HG03159 (cell line): Measurements from ENCODE around the gene CASR.
"Not testable (repeated sequence)": the region's sequence is repeated elsewhere in the genome, so short reads cannot be mapped to it uniquely, and the experiment has no call there.

Experiments
- ATAC-seq: cut with Tn5 transposase; IDR thresholded peaks from one replicate; pipeline ENCODE4 v1.9.1; 2021; ENCODE audit warnings: mild to moderate bottlenecking, moderate library complexity; ENCODE audit not compliant: unreplicated experiment

The CASR gene, protein sequence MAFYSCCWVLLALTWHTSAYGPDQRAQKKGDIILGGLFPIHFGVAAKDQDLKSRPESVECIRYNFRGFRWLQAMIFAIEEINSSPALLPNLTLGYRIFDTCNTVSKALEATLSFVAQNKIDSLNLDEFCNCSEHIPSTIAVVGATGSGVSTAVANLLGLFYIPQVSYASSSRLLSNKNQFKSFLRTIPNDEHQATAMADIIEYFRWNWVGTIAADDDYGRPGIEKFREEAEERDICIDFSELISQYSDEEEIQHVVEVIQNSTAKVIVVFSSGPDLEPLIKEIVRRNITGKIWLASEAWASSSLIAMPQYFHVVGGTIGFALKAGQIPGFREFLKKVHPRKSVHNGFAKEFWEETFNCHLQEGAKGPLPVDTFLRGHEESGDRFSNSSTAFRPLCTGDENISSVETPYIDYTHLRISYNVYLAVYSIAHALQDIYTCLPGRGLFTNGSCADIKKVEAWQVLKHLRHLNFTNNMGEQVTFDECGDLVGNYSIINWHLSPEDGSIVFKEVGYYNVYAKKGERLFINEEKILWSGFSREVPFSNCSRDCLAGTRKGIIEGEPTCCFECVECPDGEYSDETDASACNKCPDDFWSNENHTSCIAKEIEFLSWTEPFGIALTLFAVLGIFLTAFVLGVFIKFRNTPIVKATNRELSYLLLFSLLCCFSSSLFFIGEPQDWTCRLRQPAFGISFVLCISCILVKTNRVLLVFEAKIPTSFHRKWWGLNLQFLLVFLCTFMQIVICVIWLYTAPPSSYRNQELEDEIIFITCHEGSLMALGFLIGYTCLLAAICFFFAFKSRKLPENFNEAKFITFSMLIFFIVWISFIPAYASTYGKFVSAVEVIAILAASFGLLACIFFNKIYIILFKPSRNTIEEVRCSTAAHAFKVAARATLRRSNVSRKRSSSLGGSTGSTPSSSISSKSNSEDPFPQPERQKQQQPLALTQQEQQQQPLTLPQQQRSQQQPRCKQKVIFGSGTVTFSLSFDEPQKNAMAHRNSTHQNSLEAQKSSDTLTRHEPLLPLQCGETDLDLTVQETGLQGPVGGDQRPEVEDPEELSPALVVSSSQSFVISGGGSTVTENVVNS

DNA sequence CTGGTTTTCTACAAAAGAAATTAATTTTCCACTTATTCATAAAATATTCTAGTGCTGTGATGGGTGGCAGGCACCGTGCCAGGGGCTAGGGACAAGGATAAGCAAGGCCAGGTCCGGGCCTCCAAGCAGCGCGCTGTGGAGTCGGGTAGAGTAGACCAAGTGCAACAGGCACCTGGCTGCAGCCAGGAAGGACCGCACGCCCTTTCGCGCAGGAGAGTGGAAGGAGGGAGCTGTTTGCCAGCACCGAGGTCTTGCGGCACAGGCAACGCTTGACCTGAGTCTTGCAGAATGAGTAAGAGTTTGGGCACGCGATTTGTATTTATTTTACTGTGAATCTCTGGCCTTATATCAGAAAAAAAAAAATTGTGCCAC is at the start of gene CASR:
Gene CASR, plus strand, starts transcription at position 148 of the 372 bp plus-strand sequence. CDS start 70,522 bp downstream, outside the sequence.
- ATAC-seq: no peak

DNA sequence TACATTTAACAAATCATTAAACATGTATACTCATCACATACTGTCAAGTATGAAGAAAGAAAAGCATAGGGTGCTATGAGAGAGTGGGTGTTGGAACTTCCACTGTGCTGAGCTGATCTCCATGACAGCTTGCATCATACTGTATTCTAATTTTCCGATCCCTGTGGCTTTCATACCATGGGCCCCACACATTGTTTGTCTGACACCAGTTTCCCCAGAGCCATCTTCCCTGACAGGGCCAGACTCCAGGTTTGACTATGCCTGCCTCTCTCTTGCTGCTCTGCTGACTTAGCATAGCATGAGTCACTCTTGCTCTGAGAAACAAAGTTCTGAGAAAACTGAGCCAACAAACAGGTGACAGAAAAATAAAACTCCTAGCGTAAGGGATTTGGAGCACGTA is 37.0 kb upstream of the CASR start:
- ATAC-seq: peak; percentile 67

DNA sequence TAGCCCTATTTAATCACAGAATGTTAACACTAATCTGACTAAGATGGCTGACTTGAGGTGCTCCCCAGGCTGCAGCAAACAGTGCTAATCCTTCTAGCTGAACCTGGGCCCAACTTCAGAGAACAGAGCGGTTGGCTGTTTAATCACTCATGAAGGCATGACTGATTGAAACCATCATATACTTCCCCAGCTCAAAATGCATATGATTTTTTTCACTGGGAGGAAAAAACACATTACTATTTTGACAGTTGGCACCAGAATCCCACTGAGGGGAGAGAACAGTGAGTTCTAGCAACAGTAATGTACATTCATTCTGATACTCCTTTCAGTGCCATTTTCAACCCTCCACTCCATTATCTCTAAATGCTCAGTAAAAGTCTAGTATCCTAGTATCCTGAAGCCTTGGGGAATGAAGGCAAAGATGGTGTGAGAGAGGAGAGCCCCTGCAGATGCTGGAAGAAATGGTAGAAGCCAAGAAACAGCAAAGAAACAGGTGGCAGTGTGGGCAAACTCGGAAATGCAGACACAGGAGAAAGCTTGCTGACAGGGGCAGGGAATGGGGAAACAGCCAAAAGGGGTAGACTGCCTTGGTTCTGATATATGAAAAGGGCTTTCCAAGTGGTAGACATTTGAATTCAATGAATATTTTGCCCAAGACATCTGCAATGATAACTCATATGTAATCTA is 34.4 kb upstream of the CASR start:
- ATAC-seq: no peak

DNA sequence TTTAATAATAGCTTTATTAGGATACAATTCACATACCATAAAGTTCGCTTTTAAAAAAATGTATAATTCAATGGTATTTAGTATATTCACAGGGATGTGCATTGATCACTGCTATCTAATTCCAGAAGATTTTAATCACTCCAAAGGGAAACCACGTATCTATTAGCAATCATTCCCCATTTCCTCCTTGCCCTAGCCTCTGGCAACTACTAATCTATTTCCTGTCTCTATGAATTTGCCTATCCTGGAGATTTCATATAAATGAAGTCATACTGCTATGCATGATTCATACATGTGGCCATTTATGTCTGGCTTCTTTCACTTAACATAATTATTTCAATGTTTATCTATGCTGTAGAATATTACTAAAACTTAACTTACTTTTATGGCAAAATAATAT is 32.0 kb upstream of the CASR start:
- ATAC-seq: no peak

DNA sequence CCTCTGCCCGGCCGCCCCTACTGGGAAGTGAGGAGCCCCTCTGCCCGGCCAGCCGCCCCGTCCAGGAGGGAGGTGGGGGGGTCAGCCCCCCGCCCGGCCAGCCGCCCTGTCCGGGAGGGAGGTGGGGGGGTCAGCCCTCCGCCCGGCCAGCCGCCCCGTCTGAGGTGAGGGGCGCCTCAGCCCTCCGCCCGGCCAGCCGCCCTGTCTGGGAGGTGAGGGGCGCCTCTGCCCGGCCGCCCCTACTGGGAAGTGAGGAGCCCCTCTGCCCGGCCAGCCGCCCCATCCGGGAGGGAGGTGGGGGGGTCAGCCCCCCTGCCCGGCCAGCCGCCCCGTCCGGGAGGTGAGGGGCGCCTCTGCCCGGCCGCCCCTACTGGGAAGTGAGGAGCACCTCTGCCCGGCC is 18.5 kb upstream of the CASR start:
- ATAC-seq: not testable (repeated sequence)

DNA sequence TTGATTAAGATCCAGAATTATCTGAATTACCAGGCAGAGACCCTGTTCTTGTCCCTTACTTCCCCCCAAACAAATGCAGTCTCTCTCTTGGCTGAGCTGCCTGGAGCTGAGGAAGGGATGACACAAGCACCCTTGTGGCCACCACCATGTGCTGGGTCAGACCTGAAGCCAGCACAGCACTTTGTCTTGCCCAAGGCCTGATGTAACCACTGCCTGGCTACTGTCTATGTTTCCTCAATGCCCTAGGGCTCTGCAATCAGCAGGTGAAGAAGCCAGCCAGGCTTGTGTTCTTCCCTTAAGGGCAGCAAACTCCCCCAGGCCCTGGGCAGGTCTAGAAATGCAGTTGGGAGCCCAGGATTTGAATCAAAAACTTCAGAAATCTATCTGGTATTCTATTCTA is 15.8 kb upstream of the CASR start:
- ATAC-seq: no peak

DNA sequence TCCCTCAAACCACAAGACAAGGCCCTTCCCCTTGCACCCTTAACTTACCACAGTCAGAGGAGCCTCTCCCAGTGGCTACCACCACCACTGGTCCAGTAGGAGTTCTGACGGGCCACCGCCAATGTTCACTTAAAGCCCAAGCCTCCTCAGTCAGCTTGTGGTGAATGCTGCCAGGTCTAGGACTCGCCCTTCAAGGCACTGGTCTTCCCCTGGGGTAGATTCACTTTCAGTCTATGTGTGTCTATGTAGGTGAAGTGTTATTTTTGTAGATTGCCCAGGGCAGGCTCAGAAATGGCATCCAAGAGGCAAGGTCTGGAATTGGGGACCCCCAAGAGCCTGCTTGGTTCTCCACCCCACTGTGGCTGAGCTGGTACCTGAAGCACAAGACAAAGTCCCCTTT is 15.4 kb upstream of the CASR start:
- ATAC-seq: no peak

DNA sequence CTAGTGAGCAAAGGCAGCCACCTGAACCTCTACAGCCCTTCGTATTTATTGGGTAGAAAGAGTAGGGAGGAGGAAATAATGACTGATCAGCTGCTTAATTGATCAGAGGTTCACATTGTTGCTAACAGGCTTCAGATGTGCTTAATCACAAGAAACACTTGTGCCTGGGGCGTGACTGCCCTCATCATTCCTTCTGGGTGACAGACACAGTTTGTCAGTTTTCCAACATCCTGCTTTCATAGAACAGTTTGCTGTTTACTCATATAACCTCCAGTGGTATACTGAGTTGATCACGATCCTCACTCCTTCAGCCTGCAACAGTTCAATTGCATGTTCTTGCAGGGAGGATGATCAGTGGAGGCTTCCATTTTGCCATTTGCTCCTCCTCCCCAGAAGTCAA is 13.6 kb upstream of the CASR start:
- ATAC-seq: no peak

DNA sequence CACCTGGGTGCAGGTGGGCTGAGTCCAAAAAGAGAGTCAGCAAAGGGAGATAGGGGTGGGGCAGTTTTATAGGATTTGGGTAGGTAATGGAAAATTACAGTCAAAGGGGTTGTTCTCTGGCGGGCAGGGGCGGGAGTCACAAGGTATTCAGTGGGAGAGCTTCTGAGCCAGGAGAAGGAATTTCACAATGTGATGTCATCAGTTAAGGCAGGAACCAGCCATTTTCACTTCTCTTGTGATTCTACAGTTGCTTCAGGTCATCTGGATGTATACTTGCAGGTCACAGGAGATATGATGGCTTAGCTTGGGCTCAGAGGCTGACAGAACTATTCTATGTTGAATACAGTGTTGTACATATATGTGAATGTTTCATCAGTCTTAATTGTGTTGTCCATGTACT is 12.1 kb upstream of the CASR start:
- ATAC-seq: not testable (repeated sequence)

DNA sequence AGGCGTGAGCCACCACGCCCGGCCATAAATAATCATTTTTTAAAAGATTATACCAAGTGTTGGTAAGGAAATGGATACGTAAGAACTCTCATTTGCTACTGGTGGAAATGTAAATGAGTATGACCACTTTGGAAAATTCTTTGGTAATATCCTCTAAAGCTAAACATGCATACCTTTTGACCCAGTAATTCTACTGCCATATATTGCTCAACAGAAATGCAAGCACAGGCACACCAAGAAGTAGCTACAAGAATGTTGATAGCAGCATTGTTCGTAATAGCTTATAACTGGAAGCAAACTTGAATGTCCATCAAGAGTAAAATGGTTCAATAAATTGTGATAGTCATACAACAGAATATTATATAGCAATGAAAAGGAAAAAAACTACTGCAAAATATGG is 4.8 kb upstream of the CASR start:
- ATAC-seq: no peak

DNA sequence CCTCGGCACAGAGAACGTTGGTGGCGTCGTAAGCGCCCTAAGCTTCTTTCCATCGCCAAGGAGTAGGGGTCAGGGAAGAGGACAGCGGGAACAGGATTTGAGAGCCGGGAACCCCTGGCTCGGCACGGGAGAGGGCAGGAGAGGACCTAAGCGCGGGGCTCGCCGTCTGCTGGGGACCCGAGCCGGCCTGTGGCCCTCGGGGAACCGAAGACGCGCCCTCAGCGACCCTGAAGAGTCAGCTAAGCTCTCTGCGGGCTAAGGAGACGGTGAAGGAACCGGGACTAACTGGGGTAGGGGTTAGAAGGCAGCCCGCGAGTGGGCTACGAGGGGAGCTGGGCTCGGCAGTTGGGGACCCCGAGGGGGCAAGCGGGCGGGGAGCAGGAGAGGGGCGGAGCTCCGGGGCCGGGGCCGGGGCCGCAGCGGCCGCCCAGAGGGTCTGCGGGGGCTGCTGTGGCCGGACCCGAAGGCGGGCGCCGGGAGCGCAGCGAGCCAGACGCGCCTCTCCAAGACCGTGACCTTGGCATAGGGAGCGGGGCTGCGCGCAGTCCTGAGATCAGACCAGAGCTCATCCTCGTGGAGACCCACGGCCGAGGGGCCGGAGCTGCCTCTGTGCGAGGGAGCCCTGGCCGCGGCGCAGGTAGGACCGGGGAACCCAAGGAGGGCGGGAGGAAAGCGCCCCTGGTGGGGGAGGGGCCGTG is 574 bp downstream of the CASR start:
- no peak for ATAC-seq

DNA sequence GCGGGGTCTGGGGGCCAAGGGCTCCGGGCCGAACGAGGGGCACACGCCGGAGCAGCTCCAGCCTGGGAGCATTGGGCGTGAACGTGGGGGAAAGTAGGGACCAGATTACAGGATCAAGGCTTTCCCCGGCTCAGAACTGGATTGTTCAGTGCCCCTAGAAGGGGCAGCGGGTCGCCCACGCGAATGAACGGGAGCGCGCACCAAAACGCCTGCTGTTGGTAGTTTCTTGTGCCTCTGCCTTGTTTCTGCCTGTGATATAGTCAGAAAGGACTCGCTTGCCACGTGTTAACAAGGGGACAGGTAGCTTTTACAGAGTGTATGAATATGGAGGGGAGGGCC is 1.1 kb downstream of the CASR start:
- ATAC-seq: no peak

DNA sequence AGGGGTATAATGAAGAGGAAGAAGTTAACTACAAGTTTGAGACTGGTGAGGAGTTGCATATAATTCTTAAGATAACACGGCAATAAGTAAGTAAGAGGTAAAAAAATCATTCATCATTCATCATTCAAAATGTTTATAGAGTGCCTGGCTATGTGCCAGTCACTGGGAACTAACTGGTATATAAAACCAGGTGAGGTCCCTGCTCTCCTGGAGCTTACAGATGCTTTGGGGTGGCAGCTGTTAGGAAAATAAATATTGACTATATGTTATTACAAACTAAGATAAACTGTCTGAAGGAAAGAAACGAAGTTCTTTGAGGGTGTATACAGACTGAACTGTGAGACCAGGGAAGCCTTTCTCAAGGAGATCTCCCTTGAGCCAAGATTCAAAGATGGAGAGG is 2.9 kb downstream of the CASR start:
- ATAC-seq: no peak

DNA sequence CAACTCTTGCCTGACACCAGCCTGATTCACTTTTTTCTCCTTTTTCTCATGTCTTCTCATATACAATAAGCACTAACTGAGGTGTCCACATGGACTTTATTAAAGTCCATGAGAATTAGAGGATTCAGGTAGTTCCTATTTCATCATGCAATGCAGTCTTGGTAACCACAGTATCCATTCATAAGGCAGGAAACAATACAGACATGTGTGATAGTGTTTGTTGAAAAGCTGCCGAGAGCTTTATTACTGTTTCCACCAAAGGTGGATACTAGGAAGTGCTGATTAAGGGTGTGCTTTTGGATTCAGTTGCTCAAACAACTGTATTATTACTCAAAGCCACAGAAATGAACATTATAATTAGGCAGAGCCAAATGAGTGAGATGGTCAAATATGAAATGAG is 5.3 kb downstream of the CASR start:
- ATAC-seq: no peak

DNA sequence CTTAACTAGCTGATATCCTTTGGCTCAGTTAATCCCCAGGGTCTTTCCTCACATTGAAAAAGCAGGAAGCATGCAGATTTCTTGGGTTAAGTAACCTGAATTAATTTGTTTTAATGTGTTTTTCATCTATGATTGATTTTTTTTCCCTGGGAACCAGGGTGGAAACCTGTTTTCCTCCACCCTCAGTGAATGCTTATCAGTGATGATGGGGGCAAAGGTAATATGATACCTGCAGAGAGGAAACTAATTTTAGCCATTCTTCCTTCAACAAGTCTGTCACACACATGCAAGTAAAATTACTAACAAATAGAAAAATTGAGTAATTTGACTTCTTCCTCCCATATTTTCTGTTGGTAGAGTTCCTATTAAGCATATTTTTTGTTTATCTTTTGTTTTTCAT is 5.9 kb downstream of the CASR start:
- ATAC-seq: no peak

DNA sequence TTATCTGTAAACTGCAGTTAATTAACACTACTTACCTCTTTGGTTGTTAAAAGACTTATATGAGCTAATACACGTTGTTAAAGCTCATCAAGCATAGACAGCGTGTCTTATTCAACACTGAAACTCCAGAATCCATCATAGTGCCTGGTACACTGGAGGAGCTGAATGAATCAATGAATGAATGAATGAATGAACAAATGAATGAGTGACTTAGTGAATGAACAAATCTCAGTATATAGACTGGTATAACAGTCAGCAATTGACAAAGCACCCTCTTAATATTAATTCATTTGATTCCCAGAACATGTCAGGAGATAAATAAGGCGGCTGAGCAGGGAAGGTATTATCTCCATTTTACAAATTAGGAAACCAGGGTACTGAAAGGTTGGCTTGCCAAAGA is 7.1 kb downstream of the CASR start:
- ATAC-seq: no peak

DNA sequence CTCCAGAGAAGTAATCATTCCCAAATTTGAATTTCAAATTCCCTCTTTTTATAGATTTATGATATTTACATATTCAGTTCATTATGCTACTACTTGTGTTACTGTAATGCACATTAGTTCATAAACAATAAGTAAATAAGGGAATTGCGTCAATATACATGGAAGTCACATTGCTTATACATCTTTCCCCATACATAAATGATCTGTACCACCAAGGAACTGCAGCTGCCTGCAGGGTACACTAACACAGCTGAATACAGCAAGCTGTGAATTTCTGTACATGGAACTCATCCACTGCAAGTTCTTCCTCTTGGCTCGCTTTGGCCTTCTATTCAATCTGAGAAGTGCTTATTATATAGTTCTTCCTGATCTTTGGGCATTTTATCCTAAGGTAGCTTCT is 15.5 kb downstream of the CASR start:
- no peak for ATAC-seq

DNA sequence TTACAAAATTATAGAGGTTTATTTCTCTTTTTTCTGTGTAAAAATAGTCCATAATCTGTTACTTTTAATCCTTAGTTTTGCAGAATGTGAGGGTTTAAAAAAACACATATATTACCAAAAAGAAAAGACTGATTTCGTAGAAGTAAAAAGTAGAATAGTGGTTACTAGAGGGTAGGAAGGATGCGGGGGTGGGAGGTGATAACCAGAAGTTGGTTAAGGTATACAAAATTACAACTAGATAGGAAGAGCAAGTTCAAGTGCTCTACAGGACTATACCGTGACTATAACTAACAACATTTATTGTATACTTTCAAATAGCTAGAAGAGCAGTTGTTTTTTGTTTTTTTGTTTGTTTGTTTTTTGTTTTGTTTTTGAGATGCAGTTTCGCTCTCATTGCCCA is 16.1 kb downstream of the CASR start:
- no peak for ATAC-seq

DNA sequence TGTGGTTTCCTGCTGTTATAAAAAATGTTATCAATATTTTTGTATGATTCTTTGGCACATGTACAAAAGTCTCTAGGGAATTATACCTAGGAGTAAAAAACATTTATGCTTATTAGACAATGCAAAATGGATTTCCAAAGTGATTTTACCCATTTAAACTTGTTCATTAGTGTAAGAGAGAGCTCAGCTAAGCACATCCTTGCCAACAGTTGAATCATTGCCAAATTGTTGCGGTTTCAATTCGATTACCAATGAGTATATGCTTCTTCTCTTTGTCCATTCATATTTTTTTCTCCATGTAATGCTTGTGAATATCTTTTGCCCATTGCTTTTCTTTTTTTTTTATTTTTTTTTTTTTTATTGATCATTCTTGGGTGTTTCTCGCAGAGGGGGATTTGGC is 17.2 kb downstream of the CASR start:
- ATAC-seq: no peak

DNA sequence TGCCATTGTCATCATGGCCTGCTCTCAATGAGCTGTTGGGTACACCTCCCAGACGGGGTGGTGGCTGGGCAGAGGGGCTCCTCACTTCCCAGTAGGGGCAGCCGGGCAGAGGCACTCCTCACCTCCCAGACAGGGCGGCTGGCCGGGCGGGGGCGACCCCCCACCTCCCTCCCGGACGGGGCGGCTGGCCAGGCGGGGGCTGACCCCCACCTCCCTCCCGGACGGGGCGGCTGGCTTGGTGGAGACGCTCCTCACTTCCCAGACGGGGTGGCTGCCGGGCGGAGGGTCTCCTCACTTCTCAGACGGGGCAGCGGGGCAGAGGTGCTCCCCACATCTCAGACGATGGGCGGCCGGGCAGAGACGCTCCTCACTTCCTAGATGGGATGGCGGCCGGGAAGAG is 18.0 kb downstream of the CASR start:
- not testable (repeated sequence) for ATAC-seq

DNA sequence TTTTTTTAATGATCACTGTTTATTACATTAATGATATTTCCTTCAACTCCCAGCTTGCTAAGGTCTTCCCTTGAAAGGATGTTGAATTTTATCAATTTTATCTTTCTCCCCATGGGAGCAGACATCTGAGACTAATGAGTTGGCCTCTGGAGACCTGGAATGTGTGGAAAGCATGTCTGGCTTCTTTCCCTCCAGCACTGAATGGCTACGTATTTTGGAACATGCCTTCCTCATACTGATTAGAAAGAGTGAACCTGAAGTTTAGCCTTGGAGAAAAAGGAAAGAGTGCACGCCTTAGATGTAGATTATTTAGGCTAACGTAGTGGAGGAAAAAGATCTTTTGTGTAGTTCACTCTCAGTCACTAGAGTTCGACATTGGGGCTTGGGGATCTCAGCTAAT is 25.1 kb downstream of the CASR start:
- no peak for ATAC-seq
